ENCODE measurements around the gene ZFAND3. TPM values are rescaled to one million over a fixed set of nuclear protein-coding genes. Genes with fewer than 3 reads are reported as not detected.

The ZFAND3 gene
- total RNA-seq, 1 donor from 2014 or later = 66.9 TPM

DNA sequence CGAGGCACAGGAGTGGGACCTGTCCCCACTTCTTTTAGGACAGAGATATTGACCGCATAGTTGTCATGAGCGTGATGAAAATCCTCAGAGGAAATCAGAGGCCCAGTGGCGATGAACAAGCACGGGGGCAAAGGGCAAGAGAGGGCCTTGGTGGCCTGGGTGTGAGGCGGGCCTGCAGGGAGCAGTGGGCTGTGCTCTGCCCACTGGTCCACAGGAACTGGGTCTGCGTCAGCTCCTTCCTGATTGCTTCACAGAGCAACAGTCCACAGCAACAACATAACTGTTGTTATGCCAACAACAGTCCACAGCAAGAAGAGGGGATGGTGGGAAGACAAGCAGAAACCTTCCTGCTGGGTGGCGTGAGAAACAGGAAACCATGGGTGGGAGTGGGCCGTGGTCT lies 335.6 kb downstream of the ZFAND3 start:
- H3K9me3 Mint-ChIP-seq = peaks cover 2% of the 10 kb centered on the region
- H3K36me3 Mint-ChIP-seq = peaks cover 13% of the 10 kb centered on the region
- no peaks in the 10 kb centered on the region for H3K27me3 Mint-ChIP-seq
- no peak for DNase-seq (ENCODE audit: extremely low spot score, unreplicated experiment)
- H3K27ac Mint-ChIP-seq = peak overlapping the region; percentile 76
- peaks cover 11% of the 10 kb centered on the region for H3K4me1 Mint-ChIP-seq (ENCODE audit: unreplicated experiment)
- TF ChIP-seq, protein P1, sequence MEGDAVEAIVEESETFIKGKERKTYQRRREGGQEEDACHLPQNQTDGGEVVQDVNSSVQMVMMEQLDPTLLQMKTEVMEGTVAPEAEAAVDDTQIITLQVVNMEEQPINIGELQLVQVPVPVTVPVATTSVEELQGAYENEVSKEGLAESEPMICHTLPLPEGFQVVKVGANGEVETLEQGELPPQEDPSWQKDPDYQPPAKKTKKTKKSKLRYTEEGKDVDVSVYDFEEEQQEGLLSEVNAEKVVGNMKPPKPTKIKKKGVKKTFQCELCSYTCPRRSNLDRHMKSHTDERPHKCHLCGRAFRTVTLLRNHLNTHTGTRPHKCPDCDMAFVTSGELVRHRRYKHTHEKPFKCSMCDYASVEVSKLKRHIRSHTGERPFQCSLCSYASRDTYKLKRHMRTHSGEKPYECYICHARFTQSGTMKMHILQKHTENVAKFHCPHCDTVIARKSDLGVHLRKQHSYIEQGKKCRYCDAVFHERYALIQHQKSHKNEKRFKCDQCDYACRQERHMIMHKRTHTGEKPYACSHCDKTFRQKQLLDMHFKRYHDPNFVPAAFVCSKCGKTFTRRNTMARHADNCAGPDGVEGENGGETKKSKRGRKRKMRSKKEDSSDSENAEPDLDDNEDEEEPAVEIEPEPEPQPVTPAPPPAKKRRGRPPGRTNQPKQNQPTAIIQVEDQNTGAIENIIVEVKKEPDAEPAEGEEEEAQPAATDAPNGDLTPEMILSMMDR (conservative IDR thresholded peaks at IDR 0.05) = no peak
- no peak overlapping the region for H3K4me3 Mint-ChIP-seq

DNA sequence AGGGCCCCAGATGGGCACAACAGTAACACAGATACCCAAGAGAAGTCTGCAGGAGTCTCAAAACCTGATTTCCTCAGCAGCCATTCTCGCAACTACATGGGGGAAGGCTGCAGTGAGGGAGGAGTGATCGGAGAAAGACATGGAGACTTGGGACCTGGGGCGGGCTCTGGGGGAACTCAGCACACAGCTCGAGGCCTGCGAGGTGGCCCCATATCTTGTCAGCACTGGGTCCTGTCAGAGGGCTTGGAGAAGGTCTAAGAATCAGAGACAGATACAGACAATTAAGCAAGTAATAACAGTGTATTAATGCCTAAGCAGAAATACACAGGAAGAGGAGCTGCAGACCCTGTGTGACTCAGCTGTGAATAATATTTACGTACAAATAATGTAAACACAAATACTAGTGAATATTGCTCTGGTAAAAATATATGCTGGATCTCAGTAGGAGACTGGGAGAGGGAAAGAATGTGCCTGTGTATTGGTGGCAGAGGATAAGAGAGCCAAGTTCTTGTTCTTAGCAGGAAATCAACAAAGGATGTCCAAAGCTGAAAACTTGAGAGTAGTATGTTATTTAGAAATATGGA lies 336.2 kb downstream of the ZFAND3 start:
- no peaks in the 10 kb centered on the region for H3K27me3 Mint-ChIP-seq

GRCh38 chr6:38156818-38157565 lies 337.5 kb downstream of the ZFAND3 start:
- Mint-ChIP-seq H3K36me3 (peaks cover 22% of the 10 kb centered on the region), H3K4me1 (ENCODE audit: unreplicated experiment) (peaks cover 11% of the 10 kb centered on the region), H3K27ac (no peak overlapping the region), H3K27me3 (no peaks in the 10 kb centered on the region), H3K4me3 (no peak overlapping the region), H3K9me3 (peaks cover 4% of the 10 kb centered on the region)
- DNase-seq (ENCODE audit: extremely low spot score, unreplicated experiment) = no peak
- TF ChIP-seq, protein P1 (conservative IDR thresholded peaks at IDR 0.05) = no peak

More for the DNA sequence above, 336.2 kb downstream of the ZFAND3 start:
- Mint-ChIP-seq H3K4me3 (no peak overlapping the region), H3K36me3 (peaks cover 18% of the 10 kb centered on the region), H3K9me3 (peaks cover 4% of the 10 kb centered on the region), H3K4me1 (ENCODE audit: unreplicated experiment) (peaks cover 11% of the 10 kb centered on the region), H3K27ac (no peak overlapping the region)
- TF ChIP-seq, protein P1 (conservative IDR thresholded peaks at IDR 0.05) = no peak
- no peak for DNase-seq (ENCODE audit: extremely low spot score, unreplicated experiment)

DNA sequence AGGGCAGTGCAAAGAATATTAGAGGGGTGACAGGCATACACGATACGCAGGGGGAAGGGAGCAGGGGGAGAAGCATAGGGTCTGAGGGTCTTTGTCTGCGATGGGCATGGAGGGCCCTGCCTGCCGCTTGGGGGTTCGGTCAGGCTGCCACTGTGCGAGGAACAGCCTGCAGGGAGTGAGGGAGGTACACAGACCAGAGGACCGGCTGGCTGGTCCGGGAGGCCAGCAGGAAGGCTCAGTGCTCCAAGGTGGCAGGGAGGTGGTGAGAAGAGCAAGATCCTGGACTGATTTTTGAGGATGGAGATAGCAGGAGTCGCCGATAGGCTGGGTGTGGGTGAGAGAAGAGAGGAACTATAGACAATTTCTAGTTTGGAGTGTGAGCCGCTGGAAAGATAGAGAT lies 338.4 kb downstream of the ZFAND3 start:
- H3K4me1 Mint-ChIP-seq (ENCODE audit: unreplicated experiment) = peaks cover 10% of the 10 kb centered on the region
- peaks cover 22% of the 10 kb centered on the region for H3K36me3 Mint-ChIP-seq
- H3K4me3 Mint-ChIP-seq = no peak overlapping the region
- H3K27ac Mint-ChIP-seq = no peak overlapping the region
- H3K9me3 Mint-ChIP-seq = peaks cover 4% of the 10 kb centered on the region
- TF ChIP-seq, protein P1 (conservative IDR thresholded peaks at IDR 0.05) = no peak
- no peak for DNase-seq (ENCODE audit: extremely low spot score, unreplicated experiment)
- H3K27me3 Mint-ChIP-seq = no peaks in the 10 kb centered on the region

GRCh38 chr6:38158762-38159350 lies 339.3 kb downstream of the ZFAND3 start:
- H3K9me3 Mint-ChIP-seq = peaks cover 4% of the 10 kb centered on the region
- peaks cover 22% of the 10 kb centered on the region for H3K36me3 Mint-ChIP-seq
- TF ChIP-seq, protein P1 (conservative IDR thresholded peaks at IDR 0.05) = no peak
- H3K4me1 Mint-ChIP-seq (ENCODE audit: unreplicated experiment) = peaks cover 6% of the 10 kb centered on the region
- DNase-seq (ENCODE audit: extremely low spot score, unreplicated experiment) = no peak
- no peak overlapping the region for H3K4me3 Mint-ChIP-seq
- H3K27ac Mint-ChIP-seq = peak overlapping the region; percentile 11
- no peaks in the 10 kb centered on the region for H3K27me3 Mint-ChIP-seq

Data from type B pancreatic cell (in vitro differentiated cells).